ENCODE measurements around the gene KATNAL1. TPM values are rescaled to one million over a fixed set of nuclear protein-coding genes. Genes with fewer than 3 reads are reported as not detected.

The KATNAL1 gene
- total RNA-seq, 4 donors from 2014 or later: 3.1 to 15.2 (median 4.2) TPM

GRCh38 chr13:30240608-30241007 is 66.7 kb downstream of the KATNAL1 start:
- no peak for TF ChIP-seq POLR2A (IDR thresholded peaks at IDR 0.05)
- TF ChIP-seq, protein P1, sequence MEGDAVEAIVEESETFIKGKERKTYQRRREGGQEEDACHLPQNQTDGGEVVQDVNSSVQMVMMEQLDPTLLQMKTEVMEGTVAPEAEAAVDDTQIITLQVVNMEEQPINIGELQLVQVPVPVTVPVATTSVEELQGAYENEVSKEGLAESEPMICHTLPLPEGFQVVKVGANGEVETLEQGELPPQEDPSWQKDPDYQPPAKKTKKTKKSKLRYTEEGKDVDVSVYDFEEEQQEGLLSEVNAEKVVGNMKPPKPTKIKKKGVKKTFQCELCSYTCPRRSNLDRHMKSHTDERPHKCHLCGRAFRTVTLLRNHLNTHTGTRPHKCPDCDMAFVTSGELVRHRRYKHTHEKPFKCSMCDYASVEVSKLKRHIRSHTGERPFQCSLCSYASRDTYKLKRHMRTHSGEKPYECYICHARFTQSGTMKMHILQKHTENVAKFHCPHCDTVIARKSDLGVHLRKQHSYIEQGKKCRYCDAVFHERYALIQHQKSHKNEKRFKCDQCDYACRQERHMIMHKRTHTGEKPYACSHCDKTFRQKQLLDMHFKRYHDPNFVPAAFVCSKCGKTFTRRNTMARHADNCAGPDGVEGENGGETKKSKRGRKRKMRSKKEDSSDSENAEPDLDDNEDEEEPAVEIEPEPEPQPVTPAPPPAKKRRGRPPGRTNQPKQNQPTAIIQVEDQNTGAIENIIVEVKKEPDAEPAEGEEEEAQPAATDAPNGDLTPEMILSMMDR (IDR thresholded peaks at IDR 0.05): no peak
- no peak overlapping the region for H3K4me3 ChIP-seq (ENCODE audit: low read depth, poor library complexity, severe bottlenecking)
- intact Hi-C loops (cut with DNase I; ENCODE audit: low total_unique reads): no loop called here
- 88 to 93% methylated on average over 2 of the region's 2 CpGs for WGBS, 2 donors
- no peak for DNase-seq (ENCODE audit: low spot score in 2 of 2)

DNA sequence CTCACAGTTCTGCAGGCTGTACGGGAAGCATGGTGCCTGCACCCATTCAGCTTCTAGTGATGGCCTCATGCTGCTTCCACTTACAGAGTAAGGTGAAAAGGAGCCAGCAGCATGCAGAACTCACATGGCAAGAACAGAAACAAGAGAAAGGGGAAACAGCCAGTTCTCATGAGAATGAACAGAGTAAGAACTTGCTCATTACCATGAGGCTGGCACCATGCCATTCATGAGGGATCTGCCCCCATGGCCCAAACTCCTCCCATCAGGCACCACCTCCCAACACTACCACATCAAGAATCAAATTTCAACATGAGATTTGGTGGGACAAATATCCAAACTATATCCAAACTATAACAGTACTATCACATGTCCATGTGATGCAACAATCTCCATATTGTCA is 72.1 kb downstream of the KATNAL1 start:
- no peak for DNase-seq (ENCODE audit: low spot score in 2 of 2)
- no peak for TF ChIP-seq POLR2A (IDR thresholded peaks at IDR 0.05)
- TF ChIP-seq, protein P1 (IDR thresholded peaks at IDR 0.05): no peak
- intact Hi-C loops (cut with DNase I; ENCODE audit: low total_unique reads): no loop called here
- WGBS, 2 donors: 91 to 100% methylated on average over 1 of the region's 1 CpG
- H3K4me3 ChIP-seq (ENCODE audit: low read depth, poor library complexity, severe bottlenecking): no peak overlapping the region

DNA sequence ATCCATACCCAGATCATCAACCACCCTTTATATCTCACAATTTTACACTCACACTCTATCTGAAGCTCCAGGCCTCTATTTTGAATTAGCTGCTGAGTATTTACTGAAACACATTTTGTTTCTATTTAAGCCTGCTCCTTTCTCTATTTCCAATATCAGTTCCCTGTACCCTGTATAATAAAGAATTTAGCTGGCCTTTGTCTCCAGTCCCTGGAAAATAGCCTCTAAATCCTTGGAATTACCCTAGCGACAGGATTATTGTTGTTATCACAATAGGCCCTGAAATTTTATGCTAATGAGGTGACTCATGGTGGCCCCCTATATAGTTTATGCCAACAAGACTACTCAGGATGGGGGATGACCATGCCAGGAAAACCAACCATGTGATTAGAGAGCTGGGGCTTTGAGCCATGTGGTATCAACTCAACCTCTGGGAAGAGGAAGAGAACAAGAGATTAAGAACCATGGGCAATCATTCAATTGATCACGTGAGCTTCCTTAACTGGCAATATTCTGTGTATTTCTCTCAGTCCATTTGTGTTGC is 72.7 kb downstream of the KATNAL1 start:
- no peak for TF ChIP-seq POLR2A (IDR thresholded peaks at IDR 0.05)
- TF ChIP-seq, protein P1 (IDR thresholded peaks at IDR 0.05): no peak
- intact Hi-C loops (cut with DNase I; ENCODE audit: low total_unique reads): no loop called here
- DNase-seq (ENCODE audit: low spot score in 2 of 2): no peak
- 86 to 89% methylated on average over 2 of the region's 2 CpGs for whole genome bisulfite sequencing, 2 donors
- no peak overlapping the region for H3K4me3 ChIP-seq (ENCODE audit: low read depth, poor library complexity, severe bottlenecking)

GRCh38 chr13:30224732-30225131 is 82.6 kb downstream of the KATNAL1 start:
- H3K4me3 ChIP-seq (ENCODE audit: low read depth, poor library complexity, severe bottlenecking): no peak overlapping the region
- TF ChIP-seq POLR2A (IDR thresholded peaks at IDR 0.05): no peak
- TF ChIP-seq, protein P1 (IDR thresholded peaks at IDR 0.05): no peak
- DNase-seq (ENCODE audit: low spot score in 2 of 2): no peak
- intact Hi-C loops (cut with DNase I; ENCODE audit: low total_unique reads): no loop called here

GRCh38 chr13:30222254-30222653 is 85.1 kb downstream of the KATNAL1 start:
- TF ChIP-seq, protein P1 (IDR thresholded peaks at IDR 0.05): no peak
- TF ChIP-seq POLR2A (IDR thresholded peaks at IDR 0.05): no peak
- 92 to 93% methylated on average over 3 of the region's 3 CpGs for WGBS, 2 donors
- intact Hi-C loops (cut with DNase I; ENCODE audit: low total_unique reads): no loop called here
- no peak for DNase-seq (ENCODE audit: low spot score in 2 of 2)
- no peak overlapping the region for H3K4me3 ChIP-seq (ENCODE audit: low read depth, poor library complexity, severe bottlenecking)

DNA sequence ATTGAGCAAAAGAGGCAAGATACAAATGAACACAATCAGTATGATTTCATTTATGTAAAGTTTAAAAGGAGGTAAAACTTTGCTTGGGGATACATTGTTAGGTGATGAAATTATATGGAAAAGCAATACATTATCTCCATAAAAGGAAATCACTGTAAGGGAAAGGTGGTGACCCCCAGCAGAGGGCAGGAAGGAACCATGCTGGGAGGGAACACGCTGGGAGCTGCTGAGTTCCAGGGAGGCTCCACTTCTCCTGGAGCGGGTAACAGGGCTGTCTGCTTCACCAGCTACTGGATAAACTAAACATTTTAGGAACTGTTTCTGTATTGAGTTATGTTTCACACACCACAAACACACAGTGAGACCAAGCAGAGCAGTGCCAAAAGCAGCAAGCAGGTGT is 91.2 kb downstream of the KATNAL1 start:
- intact Hi-C loops (cut with DNase I; ENCODE audit: low total_unique reads): no loop called here
- TF ChIP-seq POLR2A (IDR thresholded peaks at IDR 0.05): no peak
- TF ChIP-seq, protein P1 (IDR thresholded peaks at IDR 0.05): no peak
- H3K4me3 ChIP-seq (ENCODE audit: low read depth, poor library complexity, severe bottlenecking): no peak overlapping the region
- DNase-seq (ENCODE audit: low spot score in 2 of 2): no peak
- 79 to 91% methylated on average over 2 of the region's 2 CpGs for WGBS, 2 donors
